ENCODE data around the gene GPRIN1.

DNA sequence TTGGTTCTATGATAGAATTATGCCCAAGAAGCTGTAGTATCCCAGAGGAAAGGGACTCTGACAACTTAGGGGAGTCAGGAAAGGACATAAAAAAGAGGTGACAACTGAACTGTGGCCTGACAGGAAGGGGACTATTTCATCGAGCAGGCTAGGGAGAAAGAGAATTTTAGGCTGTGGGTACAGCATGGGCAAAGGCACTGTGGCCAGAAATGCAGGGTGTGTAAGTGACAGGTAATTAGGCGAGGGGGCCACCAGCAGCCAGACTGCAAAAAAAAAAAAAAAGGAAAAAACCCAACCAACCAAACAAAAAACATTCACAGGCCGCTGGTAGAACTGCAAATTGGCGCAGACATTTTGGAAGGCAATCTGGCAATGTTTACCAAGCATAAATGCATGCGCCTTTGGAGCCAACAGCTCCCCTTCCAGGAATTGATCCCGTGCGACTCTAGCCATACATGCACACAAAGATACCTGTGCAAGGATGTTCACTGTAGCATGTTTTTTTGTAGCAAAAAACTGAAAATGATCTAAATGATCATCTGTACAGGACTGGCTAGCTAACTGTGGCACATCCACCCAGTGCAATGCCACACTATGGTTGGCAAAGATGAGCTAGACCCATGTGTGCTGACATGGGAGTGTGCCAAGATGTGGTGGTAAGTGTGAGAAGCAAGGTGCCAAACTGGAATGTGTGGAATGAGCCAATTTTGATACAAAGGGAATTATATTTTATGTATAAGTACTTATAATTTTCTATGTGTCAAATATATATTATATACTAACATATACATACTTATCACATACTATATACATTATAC is 21.6 kb upstream of the GPRIN1 start:
- TF ChIP-seq, protein P1, sequence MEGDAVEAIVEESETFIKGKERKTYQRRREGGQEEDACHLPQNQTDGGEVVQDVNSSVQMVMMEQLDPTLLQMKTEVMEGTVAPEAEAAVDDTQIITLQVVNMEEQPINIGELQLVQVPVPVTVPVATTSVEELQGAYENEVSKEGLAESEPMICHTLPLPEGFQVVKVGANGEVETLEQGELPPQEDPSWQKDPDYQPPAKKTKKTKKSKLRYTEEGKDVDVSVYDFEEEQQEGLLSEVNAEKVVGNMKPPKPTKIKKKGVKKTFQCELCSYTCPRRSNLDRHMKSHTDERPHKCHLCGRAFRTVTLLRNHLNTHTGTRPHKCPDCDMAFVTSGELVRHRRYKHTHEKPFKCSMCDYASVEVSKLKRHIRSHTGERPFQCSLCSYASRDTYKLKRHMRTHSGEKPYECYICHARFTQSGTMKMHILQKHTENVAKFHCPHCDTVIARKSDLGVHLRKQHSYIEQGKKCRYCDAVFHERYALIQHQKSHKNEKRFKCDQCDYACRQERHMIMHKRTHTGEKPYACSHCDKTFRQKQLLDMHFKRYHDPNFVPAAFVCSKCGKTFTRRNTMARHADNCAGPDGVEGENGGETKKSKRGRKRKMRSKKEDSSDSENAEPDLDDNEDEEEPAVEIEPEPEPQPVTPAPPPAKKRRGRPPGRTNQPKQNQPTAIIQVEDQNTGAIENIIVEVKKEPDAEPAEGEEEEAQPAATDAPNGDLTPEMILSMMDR (IDR thresholded peaks at IDR 0.05): no peak
- TF ChIP-seq EP300 (IDR thresholded peaks at IDR 0.05): no peak
